OCI-LY3 (cell line): Measurements from ENCODE around the gene TMEM89.

Source experiments
- H2AFZ ChIP-seq: fragments of 200-600, 300-600 bp; shearing (Covaris generic); 2 replicates; pipeline ENCODE4 v1.6.0; 2014; ENCODE audit warnings: antibody characterized with exemption, low read depth, low read length
- H3K27ac ChIP-seq: fragments of 200-600, 300-600 bp; sonication (generic); 2 replicates; pipeline ENCODE4 v1.5.1; 2014; ENCODE audit warnings: mild to moderate bottlenecking, low read length, moderate library complexity, mixed read lengths
- H3K27me3 ChIP-seq: fragments of 200-600, 300-600 bp; sonication (generic); 2 replicates; pipeline ENCODE4 v1.6.1; 2014; ENCODE audit warnings: low read depth, low read length, mixed read lengths
- H3K36me3 ChIP-seq: fragments of 200-600, 300-600 bp; sonication (generic); replicated peaks from 2 replicates; pipeline ENCODE3; 2014; ENCODE audit warnings: low read depth, low read length, mixed read lengths
- H3K4me1 ChIP-seq: fragments of 300-600, 200-600 bp; sonication (generic); 2 replicates; pipeline ENCODE4 v1.6.1; 2014; ENCODE audit warnings: low read length, mixed read lengths
- H3K4me2 ChIP-seq: fragments of 200-600, 300-600 bp; sonication (generic); 2 replicates; pipeline ENCODE4 v1.6.1; 2014; ENCODE audit warnings: low read length, mixed read lengths
- H3K4me3 ChIP-seq: fragments of 300-600, 200-600 bp; sonication (generic); 2 replicates; pipeline ENCODE4 v1.5.1; 2014; ENCODE audit warnings: antibody characterized with exemption, mild to moderate bottlenecking, low read length, moderate library complexity
- H3K79me2 ChIP-seq: fragments of 300-600, 200-600 bp; shearing (Covaris generic); 2 replicates; pipeline ENCODE4 v1.6.1; 2014; ENCODE audit warnings: mild to moderate bottlenecking, low read length, mixed read lengths
- H3K9ac ChIP-seq: fragments of 300-600, 200-600 bp; shearing (Covaris generic); 2 replicates; pipeline ENCODE4 v1.6.0; 2014; ENCODE audit warnings: mild to moderate bottlenecking, low read length, moderate library complexity
- H3K9me3 ChIP-seq: fragments of 200-600, 300-600 bp; shearing (Covaris generic); 2 replicates; pipeline ENCODE4 v1.6.1; 2014; ENCODE audit warnings: low read length, mixed read lengths; ENCODE audit not compliant: insufficient read depth
- H4K20me1 ChIP-seq: fragments of 200-600, 300-600 bp; sonication (generic); 2 replicates; pipeline ENCODE4 v1.6.1; 2016; ENCODE audit warnings: low read length, mixed read lengths; ENCODE audit not compliant: insufficient read depth
- EZH2phosphoT487 ChIP-seq: fragments of 200-600 bp; shearing (Covaris generic); IDR thresholded peaks from 2 replicates; pipeline ENCODE4 v1.6.1; 2018; ENCODE audit warnings: antibody characterized with exemption, mixed run types, low read depth
- TF ChIP-seq, protein P1 (sequence below): fragments of 200-600, 300-600 bp; sonication (generic); IDR thresholded peaks from 2 replicates; pipeline ENCODE4 v1.5.1; 2014; ENCODE audit warnings: antibody characterized with exemption, low read length, low read depth

TMEM89 gene, protein sequence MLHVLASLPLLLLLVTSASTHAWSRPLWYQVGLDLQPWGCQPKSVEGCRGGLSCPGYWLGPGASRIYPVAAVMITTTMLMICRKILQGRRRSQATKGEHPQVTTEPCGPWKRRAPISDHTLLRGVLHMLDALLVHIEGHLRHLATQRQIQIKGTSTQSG

DNA sequence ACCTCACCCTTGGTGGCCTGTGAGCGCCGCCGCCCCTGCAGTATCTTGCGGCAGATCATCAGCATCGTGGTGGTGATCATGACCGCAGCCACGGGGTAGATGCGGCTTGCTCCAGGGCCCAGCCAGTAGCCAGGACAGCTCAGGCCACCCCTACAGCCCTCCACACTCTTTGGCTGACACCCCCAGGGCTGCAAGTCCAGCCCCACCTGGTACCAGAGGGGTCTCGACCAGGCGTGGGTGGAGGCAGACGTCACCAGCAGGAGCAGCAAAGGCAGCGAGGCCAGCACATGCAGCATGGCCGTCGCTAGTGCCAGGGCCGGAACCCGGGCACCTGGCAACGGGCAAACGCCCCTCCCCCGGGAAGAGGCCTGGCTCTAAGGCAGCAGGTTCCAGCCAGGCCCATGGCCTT lies at the start of gene TMEM89:
TMEM89 (minus strand) TSS at position 309 of the 409 bp plus-strand sequence; CDS start at position 296, 13 bp downstream.
- Histone ChIP-seq H3K27me3 (no peaks in the 10 kb centered on the region), H3K4me3 (no peak within 1 kb of the TSS), H4K20me1 (no peaks in the 10 kb centered on the region), H3K9ac (no peak within 1 kb of the TSS), H3K4me1 (no peaks in the 10 kb centered on the region), H3K79me2 (no peaks in the 10 kb centered on the region), H2AFZ (no peak within 1 kb of the TSS), H3K27ac (no peak within 1 kb of the TSS), H3K4me2 (no peak within 1 kb of the TSS), H3K36me3 (peaks cover 22% of the 10 kb centered on the region), H3K9me3 (peaks cover 15% of the 10 kb centered on the region)
- TF ChIP-seq, protein P1, sequence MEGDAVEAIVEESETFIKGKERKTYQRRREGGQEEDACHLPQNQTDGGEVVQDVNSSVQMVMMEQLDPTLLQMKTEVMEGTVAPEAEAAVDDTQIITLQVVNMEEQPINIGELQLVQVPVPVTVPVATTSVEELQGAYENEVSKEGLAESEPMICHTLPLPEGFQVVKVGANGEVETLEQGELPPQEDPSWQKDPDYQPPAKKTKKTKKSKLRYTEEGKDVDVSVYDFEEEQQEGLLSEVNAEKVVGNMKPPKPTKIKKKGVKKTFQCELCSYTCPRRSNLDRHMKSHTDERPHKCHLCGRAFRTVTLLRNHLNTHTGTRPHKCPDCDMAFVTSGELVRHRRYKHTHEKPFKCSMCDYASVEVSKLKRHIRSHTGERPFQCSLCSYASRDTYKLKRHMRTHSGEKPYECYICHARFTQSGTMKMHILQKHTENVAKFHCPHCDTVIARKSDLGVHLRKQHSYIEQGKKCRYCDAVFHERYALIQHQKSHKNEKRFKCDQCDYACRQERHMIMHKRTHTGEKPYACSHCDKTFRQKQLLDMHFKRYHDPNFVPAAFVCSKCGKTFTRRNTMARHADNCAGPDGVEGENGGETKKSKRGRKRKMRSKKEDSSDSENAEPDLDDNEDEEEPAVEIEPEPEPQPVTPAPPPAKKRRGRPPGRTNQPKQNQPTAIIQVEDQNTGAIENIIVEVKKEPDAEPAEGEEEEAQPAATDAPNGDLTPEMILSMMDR: no peak
- no peak for TF ChIP-seq EZH2phosphoT487

DNA sequence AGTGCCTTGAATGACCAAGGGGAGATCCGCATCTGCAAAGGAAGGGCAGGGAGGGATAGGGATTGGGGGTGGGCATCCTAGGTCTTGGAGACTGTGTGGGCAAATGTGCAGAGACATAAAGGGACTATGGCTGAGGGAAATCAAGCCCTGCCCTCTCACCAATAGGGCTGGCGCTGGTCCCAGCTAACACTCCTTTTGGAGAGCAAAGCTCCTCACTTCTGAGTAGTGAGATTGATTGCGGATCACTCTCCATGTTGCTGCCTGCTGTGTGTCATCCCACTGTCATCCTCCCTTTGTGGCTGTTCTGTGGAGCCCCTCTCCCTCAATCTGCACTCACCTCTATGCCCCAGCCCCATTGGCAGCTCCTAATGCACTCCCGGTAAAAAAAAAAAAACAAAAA lies 43.4 kb upstream of the TMEM89 start:
- H3K4me3 ChIP-seq: no peak overlapping the region
- H3K4me2 ChIP-seq: no peak overlapping the region
- TF ChIP-seq, protein P1: no peak
- no peak for TF ChIP-seq EZH2phosphoT487
- H4K20me1 ChIP-seq: no peaks in the 10 kb centered on the region
- no peaks in the 10 kb centered on the region for H3K9me3 ChIP-seq
- H3K9ac ChIP-seq: no peak overlapping the region
- H3K4me1 ChIP-seq: no peaks in the 10 kb centered on the region
- peaks cover 28% of the 10 kb centered on the region for H3K36me3 ChIP-seq
- H2AFZ ChIP-seq: no peak overlapping the region
- H3K27me3 ChIP-seq: no peaks in the 10 kb centered on the region
- H3K27ac ChIP-seq: no peak overlapping the region
- H3K79me2 ChIP-seq: no peaks in the 10 kb centered on the region

DNA sequence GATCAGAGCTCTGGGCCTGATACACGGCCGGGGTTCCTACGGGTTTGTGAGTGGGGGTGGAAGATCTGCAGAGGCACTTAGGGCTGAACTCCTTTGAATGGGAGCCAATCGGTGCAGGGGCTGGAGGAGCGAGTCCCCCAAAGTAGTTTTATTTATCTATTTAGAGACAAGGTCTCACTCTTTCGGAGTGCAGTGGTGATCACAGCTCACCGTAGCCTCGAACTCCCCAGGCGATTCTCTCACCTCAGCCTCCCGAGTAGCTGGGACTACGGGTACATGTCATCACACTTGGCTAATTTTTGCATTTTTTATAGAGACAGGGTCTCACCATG lies 42.7 kb upstream of the TMEM89 start:
- H3K36me3 ChIP-seq: peaks cover 28% of the 10 kb centered on the region
- H4K20me1 ChIP-seq: no peaks in the 10 kb centered on the region
- no peak for TF ChIP-seq EZH2phosphoT487
- TF ChIP-seq, protein P1: no peak
- H3K27ac ChIP-seq: no peak overlapping the region
- H3K79me2 ChIP-seq: no peaks in the 10 kb centered on the region
- no peaks in the 10 kb centered on the region for H3K4me1 ChIP-seq
- no peaks in the 10 kb centered on the region for H3K27me3 ChIP-seq
- no peak overlapping the region for H3K4me3 ChIP-seq
- H2AFZ ChIP-seq: no peak overlapping the region
- H3K9ac ChIP-seq: no peak overlapping the region
- no peak overlapping the region for H3K4me2 ChIP-seq
- no peaks in the 10 kb centered on the region for H3K9me3 ChIP-seq

DNA sequence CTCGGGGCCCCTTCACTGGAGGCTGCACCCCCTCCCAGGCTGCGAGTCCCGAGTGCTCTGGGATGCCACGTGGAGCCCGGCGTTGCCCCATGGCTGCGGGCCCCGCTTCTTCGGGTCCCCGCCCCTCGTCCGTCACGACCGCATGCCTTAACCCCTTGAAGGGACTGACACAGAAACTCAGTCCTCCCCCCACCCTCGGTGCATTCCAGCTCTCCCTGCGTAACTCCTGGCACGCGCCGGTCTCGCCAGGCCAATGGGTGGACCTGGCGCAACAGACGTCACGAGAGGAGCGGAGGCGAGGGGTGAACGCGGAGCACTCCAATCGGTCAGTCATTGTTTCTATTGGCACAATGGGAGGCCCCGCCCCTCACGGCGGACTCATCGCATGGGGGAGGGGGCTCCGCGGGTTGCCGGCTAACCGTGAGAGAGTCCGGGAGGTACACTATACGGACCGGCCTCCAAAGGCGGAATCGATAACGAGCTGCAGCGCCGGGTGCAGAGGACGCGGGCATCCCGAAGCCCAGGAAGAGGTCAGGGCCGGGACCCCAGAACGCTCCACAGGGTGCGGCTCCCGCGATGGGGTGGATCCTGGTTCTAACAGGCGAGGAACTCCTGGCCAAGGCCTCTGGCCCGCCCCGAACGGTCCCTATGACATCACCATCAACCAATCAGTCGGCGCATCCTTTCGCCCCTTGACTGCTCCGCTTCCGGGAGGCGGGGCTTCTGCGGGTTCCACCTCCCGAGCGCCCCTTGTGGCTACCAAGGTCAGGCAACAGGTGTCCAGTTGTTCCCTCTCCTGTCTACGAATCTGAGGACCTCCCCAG lies 42.1 kb upstream of the TMEM89 start:
- peaks cover 28% of the 10 kb centered on the region for H3K36me3 ChIP-seq
- H3K27me3 ChIP-seq: no peaks in the 10 kb centered on the region
- no peaks in the 10 kb centered on the region for H3K9me3 ChIP-seq
- H3K27ac ChIP-seq: no peak overlapping the region
- no peak overlapping the region for H2AFZ ChIP-seq
- no peak for TF ChIP-seq EZH2phosphoT487
- TF ChIP-seq, protein P1: no peak
- H3K9ac ChIP-seq: no peak overlapping the region
- no peaks in the 10 kb centered on the region for H4K20me1 ChIP-seq
- H3K4me1 ChIP-seq: no peaks in the 10 kb centered on the region
- no peak overlapping the region for H3K4me3 ChIP-seq
- H3K79me2 ChIP-seq: no peaks in the 10 kb centered on the region
- H3K4me2 ChIP-seq: no peak overlapping the region
